ENCODE data around the gene CCSAP.

DNA sequence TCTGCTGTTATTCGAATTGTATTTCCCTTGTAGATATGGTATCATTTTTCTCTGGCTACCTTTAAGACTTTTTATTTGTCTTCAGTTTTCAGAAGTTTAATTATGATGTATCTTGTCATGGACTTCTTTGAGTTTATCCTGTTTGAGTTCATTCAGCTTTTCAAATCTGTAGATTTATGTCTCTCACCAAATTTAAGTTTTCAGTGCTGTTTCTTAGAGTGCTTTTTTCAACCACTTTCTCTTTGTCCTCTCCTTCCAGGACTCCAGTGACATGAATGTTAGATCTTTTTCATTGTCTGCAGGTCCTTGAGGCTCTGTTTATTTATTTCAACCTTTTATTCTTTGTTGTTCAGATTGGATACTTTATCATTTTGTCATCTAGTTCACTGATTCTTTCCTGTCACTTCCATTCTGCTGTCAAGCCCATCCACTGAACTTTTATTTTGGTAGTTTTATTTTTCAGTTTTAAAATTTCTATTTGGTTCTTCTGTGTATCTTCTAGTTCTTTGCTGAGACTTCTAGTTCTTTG is 60.5 kb downstream of the CCSAP start:
- no peak for TF ChIP-seq POLR2AphosphoS5 (IDR thresholded peaks at IDR 0.05; ENCODE audit: low read depth, low read length)
- TF ChIP-seq, protein P1, sequence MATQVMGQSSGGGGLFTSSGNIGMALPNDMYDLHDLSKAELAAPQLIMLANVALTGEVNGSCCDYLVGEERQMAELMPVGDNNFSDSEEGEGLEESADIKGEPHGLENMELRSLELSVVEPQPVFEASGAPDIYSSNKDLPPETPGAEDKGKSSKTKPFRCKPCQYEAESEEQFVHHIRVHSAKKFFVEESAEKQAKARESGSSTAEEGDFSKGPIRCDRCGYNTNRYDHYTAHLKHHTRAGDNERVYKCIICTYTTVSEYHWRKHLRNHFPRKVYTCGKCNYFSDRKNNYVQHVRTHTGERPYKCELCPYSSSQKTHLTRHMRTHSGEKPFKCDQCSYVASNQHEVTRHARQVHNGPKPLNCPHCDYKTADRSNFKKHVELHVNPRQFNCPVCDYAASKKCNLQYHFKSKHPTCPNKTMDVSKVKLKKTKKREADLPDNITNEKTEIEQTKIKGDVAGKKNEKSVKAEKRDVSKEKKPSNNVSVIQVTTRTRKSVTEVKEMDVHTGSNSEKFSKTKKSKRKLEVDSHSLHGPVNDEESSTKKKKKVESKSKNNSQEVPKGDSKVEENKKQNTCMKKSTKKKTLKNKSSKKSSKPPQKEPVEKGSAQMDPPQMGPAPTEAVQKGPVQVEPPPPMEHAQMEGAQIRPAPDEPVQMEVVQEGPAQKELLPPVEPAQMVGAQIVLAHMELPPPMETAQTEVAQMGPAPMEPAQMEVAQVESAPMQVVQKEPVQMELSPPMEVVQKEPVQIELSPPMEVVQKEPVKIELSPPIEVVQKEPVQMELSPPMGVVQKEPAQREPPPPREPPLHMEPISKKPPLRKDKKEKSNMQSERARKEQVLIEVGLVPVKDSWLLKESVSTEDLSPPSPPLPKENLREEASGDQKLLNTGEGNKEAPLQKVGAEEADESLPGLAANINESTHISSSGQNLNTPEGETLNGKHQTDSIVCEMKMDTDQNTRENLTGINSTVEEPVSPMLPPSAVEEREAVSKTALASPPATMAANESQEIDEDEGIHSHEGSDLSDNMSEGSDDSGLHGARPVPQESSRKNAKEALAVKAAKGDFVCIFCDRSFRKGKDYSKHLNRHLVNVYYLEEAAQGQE (IDR thresholded peaks at IDR 0.05; ENCODE audit: insufficient read depth in 1 of 2, low read depth in 2 of 2, low read length in 2 of 2) = no peak
- no peak for TF ChIP-seq SIN3A (IDR thresholded peaks at IDR 0.05; ENCODE audit: borderline replicate concordance, insufficient read depth, low read length)
- TF ChIP-seq TAF1 (IDR thresholded peaks at IDR 0.05; ENCODE audit: borderline replicate concordance, insufficient read depth, low read length) = no peak
- TF ChIP-seq FOXP2 (optimal IDR thresholded peaks at IDR 0.05; ENCODE audit: borderline replicate concordance, extremely low read depth, extremely low read length, insufficient read depth) = no peak

Measured in PFSK-1 (cell line).